HG02981 (cell line): ENCODE measurements around the gene DDB1.
A peak's percentile ranks its signal among the peaks of the same experiment; 100 is the strongest.

ENCODE experiments used
- ATAC-seq: cut with Tn5 transposase; IDR thresholded peaks from one replicate; pipeline ENCODE4 v1.9.1; 2021; ENCODE audit warnings: mild to moderate bottlenecking, moderate library complexity; ENCODE audit not compliant: unreplicated experiment

Gene DDB1

GRCh38 chr11:61357233-61357893 is 24.5 kb upstream of the DDB1 start:
- peak; percentile 45 for ATAC-seq

GRCh38 chr11:61356706-61357105 is 23.8 kb upstream of the DDB1 start:
- ATAC-seq = no peak

GRCh38 chr11:61354208-61354607 is 21.3 kb upstream of the DDB1 start:
- no peak for ATAC-seq

- ATAC-seq = no peak
Observed at GRCh38 chr11:61353131-61354067, 20.5 kb upstream of the DDB1 start.

GRCh38 chr11:61352038-61352437 is 19.1 kb upstream of the DDB1 start:
- no peak for ATAC-seq

- no peak for ATAC-seq
Observed at GRCh38 chr11:61350803-61351202, 17.9 kb upstream of the DDB1 start.

GRCh38 chr11:61350336-61350735 is 17.4 kb upstream of the DDB1 start:
- ATAC-seq = no peak

DNA sequence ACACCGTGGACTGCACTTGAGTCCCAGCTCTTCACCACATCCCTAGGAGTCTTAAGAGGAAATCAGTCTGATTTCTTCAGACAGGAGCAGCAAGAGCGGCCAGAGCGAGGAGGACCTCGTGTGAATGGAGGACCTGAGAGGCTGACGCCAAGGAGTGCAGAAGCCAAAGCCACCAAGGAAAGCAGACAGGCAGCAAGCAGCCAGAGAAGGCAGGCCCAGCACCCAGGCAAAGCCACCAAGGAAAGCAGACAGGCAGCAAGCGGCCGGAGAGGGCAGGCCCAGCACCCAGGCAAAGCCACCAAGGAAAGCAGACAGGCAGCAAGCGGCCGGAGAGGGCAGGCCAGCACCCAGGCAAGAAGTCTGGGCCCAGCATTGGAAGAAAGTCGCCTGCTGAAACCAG is 17.0 kb upstream of the DDB1 start:
- ATAC-seq = no peak

GRCh38 chr11:61349189-61349751 is 16.4 kb upstream of the DDB1 start:
- ATAC-seq = no peak

DNA sequence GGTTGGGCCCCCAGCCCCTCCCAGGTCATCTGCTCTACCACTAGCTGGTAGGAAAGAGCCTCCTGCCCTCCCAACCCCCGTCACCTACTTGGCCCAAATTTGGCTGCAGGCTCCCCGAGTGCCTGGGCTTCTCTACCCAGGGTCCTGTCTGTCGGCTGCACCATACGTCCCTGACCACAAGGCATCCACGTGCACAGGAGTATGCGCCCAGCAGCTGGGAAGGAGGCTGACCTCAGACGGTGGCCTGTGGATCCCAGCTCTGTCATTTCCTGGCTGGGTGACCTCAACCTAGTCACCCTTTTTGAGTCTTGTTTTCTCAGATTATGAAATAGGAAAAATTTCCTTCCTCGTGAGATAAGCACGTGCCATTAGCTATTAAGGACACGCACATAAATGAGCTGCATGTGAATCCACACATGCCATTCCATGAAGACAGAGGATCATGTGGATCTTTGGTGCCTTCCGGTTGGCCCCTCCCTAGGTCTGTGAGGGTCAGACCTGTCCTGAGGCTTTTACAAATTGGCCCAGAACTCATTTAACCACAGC is 15.1 kb upstream of the DDB1 start:
- no peak for ATAC-seq

DNA sequence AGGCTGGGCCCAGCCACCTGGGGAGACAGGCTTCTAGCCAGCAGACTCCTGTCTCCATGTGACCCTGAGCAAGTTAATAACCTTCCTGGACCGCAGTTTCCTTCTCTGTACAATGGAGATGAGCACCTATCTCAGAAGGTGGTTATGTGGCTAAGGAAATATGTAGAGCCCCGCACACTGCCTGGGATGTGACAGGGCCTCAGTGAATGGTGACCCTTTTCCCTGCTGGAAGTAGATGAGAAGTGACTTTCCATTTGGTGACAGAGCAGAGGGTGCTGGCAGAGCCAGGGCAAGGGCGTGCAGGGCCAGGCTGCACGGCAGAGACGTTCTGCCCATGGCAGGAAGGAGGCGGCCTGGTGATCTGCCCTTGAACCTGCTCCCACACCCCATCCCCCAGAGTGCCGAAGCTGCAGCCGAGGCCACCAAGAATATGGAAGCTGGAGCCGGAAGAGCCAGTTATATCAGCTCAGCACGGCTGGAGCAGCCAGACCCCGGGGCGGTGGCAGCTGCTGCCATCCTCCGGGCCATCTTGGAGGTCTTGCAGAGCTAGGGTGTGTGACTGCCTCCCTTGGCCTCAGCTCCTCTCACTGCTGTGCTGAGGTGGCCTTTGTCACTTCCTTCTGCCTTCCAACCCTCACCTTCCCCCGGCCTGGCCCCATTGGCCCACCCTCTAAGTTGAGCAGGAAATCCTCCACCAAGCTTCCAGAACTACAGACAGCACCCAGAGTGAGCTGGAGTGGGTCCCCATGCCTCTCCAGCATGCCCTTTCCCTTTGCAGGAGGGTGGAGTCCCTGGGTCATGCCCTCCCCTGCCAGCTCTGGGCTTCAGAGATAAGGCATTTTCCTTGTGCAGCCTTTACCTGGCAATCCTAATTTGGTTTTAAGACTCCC is 13.3 kb upstream of the DDB1 start:
- ATAC-seq = no peak

DNA sequence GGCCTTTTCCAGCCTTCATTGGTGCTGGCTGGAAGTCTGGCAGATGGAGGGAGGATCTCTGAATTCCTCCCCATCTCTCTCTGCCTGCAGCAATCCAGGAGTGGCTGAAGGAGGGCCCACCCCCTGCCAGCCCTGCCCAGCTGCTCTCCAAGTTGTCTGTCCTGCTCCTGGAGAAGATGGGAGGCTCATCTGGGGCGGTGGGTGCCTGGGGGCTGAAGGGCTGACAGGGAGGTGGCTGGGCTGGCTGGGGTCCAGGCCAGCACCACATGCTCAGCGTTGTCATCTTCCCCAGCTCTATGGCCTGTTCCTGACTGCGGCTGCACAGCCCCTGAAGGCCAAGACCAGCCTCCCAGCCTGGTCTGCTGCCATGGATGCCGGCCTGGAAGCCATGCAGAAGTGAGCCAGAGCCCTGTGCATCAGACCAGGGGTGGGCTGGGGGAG is 12.3 kb upstream of the DDB1 start:
- no peak for ATAC-seq

DNA sequence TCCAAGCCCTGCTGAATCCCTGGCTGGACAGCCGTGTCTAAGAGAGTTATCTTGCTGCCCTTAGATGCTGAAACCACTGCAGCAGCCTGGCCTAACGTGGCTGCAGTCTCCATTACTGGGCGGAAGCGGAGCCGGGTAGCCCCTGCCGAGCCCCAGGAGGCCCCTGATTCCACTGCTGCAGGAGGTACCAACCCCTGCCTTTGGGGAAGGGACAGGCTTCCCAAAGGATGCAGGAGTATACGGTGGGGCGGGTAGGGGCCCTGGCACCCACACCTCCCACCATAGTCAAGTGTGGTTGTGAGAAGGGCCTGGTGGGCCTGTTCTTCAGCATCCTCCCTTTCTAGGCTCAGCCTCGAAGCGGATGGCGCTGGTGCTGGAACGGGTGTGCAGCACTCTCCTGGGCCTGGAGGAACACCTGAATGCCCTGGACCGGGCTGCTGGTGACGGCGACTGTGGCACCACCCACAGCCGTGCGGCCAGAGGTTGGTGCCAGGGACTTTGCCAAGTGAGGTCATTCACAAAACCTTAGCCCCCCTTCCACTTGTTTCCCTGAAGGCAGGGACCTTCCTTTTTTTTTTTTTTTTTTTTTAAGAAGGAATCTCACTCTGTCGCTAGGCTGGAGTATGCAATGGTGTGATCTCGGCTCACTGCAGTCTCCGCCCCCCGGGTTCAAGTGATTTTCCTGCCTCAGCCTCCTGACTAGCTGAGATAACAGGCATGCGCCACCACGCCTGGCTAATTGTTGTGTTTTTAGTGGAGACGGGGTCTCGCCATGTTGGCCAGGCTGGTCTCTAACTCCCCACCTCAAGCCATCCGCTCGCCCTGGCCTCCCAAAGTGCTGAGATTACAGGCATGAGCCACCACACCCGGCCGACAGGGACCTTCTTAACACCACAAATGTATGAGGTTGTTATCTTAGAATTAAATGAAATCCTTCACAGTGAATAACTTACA is 11.2 kb upstream of the DDB1 start:
- no peak for ATAC-seq

DNA sequence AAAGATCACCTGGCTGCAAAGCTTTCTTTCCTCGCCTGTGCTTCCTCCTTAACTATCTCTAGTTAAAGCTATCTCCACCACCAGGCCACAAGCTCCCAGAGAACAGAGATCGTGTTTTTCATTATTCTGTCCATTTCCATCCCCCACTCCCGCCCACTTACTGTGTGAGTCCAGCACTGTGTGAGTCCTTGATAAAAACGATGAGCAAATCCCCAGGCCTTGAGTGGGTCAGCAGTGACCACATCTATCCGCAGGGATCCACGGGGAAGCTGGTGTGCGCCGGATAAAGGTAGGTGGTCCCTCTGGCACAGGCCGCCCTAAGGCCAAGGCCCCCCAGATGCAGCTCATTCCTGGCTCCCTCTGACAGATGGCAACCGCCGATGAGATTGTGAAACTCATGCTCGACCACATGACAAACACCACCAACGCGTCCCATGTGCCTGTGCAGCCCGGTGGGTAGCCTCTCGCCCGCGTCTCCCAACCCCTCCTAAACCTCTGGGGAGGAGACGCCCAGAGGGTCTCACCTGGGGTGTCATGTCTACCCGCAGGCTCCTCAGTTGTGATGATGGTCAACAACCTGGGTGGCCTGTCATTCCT is 9.4 kb upstream of the DDB1 start:
- ATAC-seq = no peak

GRCh38 chr11:61341706-61342105 is 8.8 kb upstream of the DDB1 start:
- ATAC-seq = no peak

DNA sequence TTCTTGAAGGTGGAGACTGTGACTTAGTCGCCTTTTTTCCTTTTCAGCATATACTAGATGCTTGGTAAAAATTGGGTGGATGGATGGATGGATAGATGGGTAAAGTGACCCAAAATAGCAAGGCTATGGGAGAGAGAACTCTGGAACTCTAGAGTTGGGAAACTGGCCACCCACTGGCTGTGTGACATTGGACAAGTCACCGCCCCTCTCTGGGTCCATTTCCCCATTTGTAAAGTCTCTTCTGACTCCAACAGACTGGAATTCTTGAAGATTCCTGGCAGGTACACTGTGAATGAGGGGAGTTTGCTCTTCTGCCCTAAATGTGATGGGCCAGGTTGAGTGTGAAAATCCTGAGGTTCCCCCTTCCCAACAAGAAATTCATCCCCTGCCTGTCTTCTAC is 8.1 kb upstream of the DDB1 start:
- no peak for ATAC-seq

- ATAC-seq = no peak
Observed at GRCh38 chr11:61339490-61339878, 6.6 kb upstream of the DDB1 start.

DNA sequence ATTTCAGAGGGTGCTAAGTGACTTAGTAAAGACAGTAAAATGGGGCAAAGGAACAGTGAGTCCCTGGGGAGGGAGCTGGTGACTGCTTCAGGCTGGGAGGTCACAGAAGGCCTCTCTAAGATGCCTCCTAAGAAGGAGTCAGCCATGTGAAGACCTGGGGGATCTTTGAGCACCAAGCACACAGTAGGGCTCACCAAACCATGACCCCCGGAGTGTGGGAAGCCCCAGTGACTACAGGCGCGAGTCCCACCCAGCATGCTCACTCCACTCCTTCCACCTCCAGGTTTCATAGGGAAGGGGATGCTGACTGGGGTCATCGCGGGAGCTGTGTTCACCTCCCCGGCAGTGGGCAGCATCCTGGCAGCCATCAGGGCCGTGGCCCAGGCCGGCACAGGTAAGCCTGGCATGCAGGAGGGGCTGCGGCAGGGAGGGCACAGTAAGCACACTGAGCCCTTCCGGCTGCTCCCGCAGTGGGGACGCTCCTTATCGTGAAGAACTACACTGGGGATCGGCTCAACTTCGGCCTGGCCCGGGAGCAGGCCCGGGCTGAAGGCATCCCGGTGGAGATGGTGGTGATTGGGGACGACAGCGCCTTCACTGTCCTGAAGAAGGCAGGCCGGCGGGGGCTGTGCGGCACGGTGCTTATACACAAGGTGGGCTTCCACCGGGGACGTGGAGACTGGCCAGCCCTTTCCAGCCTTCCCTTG is 6.0 kb upstream of the DDB1 start:
- no peak for ATAC-seq
